Adipocyte (in vitro differentiated cells): ENCODE results near the gene HAUS3.
A peak's percentile ranks its signal among the peaks of the same experiment; 100 is the strongest.

Source experiments
- DNase-seq: peaks from one replicate; pipeline ENCODE4 v3.0.0-alpha.2; 2015; ENCODE audit warnings: low read depth
- H3K27me3 ChIP-seq: replicated peaks from 2 replicates; pipeline ENCODE4 v1.7.0; 2013; ENCODE audit warnings: mild to moderate bottlenecking, low read length, moderate library complexity; ENCODE audit not compliant: control insufficient read depth, insufficient read depth
- H3K36me3 ChIP-seq: 2 replicates; pipeline ENCODE4 v1.7.0; 2013; ENCODE audit warnings: low read length, mild to moderate bottlenecking, moderate library complexity; ENCODE audit not compliant: control insufficient read depth, insufficient read depth, severe bottlenecking
- H3K4me1 ChIP-seq: 2 replicates; pipeline ENCODE4 v1.7.0; 2013; ENCODE audit warnings: mild to moderate bottlenecking, low read length, moderate library complexity; ENCODE audit not compliant: control insufficient read depth, insufficient read depth
- H3K4me3 ChIP-seq: 2 replicates; pipeline ENCODE4 v1.7.0; 2013; ENCODE audit warnings: mild to moderate bottlenecking, low read length, moderate library complexity
- H3K9ac ChIP-seq: 2 replicates; pipeline ENCODE4 v1.7.0; 2013; ENCODE audit warnings: mild to moderate bottlenecking, low read length, moderate library complexity
- H3K9me3 ChIP-seq: 2 replicates; pipeline ENCODE4 v1.7.0; 2013; ENCODE audit warnings: mild to moderate bottlenecking, low read length, moderate library complexity; ENCODE audit not compliant: control insufficient read depth

The HAUS3 gene

DNA sequence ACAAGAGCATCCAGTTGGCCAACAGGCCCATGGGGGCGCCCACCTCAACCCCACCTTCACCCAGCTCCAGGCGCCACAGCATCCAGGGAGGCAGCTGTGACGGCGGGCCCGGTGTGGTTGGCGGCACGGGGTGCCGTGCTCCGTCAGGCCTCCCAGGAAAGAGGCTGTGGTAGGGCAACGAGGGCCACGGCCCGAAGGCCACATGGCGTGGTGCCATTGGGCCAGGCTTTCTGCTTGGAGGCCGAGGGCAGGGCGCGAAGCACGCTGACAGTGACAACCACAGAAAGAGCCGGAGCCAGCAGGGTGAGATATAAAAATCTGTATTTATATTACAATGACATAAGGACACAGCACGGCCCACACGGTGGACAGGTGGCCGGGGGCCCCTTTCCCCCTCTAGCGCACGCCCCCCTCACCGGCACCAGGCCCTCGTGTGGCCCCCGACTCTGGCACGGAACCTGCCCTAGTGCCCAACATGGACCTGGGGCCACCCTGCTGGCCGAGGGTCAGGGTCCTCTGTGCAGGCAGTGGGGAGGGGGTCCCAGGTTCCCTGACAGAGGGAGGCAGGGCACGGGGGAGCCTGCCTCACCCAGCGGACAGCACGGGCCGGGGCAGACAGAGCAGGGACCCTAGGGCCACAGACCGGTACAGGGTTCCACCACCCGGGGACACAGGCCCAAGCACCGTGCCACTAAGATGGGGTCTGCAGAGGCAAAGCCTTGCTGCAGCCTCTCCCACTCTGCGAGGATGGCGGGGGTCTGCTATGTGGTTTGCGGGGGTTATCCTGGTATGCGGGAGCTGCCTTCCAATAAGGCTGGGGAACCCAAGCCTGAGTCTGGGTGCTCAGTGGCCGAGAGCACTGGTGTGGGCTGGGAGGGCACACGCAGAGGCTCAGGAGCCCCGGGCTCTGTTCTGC lies 5.5 kb upstream of the HAUS3 start:
- H3K36me3 ChIP-seq = peaks cover 40% of the 10 kb centered on the region
- H3K9ac ChIP-seq = no peak overlapping the region
- DNase-seq = no peak
- peaks cover 11% of the 10 kb centered on the region for H3K4me1 ChIP-seq
- no peaks in the 10 kb centered on the region for H3K27me3 ChIP-seq
- H3K9me3 ChIP-seq = no peaks in the 10 kb centered on the region
- no peak overlapping the region for H3K4me3 ChIP-seq

- Histone ChIP-seq H3K27me3 (no peaks in the 10 kb centered on the region), H3K9me3 (no peaks in the 10 kb centered on the region), H3K36me3 (peaks cover 35% of the 10 kb centered on the region), H3K4me1 (peaks cover 12% of the 10 kb centered on the region), H3K9ac (no peak overlapping the region), H3K4me3 (no peak overlapping the region)
- no peak for DNase-seq
These were observed 4.6 kb upstream of the HAUS3 start for GRCh38 chr4:2246384-2247127.

DNA sequence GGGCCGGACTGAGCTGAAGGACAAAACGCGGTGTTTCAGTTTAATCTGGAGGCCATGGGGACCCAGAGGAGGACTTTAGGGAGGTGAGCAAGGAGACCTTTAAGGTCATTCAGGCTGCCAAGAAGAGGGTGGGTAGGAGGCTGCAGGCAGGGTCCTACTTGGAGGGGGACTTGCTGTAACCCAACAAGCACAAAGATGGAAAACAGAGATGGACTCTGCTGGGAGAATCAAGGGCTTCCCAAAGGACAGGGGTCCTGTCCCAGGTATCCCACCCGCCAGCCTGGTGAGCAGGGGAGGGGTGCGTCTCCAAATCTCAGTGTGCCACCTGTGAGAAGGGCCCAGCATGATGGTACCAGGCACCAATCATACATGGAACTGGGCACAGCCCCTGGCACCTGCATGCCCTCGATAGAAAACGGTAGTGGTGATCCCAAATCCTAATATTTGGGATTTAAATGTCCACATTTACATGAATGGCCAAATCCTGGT lies 3.9 kb upstream of the HAUS3 start:
- Histone ChIP-seq H3K9me3 (no peaks in the 10 kb centered on the region), H3K36me3 (peaks cover 28% of the 10 kb centered on the region), H3K9ac (no peak overlapping the region), H3K4me1 (peaks cover 14% of the 10 kb centered on the region), H3K4me3 (no peak overlapping the region), H3K27me3 (no peaks in the 10 kb centered on the region)
- no peak for DNase-seq

- DNase-seq = no peak
- Histone ChIP-seq H3K36me3 (peaks cover 22% of the 10 kb centered on the region), H3K27me3 (no peaks in the 10 kb centered on the region), H3K9ac (no peak overlapping the region), H3K9me3 (no peaks in the 10 kb centered on the region), H3K4me1 (peaks cover 20% of the 10 kb centered on the region), H3K4me3 (no peak overlapping the region)
These were observed 3.3 kb upstream of the HAUS3 start for GRCh38 chr4:2245057-2245786.

DNA sequence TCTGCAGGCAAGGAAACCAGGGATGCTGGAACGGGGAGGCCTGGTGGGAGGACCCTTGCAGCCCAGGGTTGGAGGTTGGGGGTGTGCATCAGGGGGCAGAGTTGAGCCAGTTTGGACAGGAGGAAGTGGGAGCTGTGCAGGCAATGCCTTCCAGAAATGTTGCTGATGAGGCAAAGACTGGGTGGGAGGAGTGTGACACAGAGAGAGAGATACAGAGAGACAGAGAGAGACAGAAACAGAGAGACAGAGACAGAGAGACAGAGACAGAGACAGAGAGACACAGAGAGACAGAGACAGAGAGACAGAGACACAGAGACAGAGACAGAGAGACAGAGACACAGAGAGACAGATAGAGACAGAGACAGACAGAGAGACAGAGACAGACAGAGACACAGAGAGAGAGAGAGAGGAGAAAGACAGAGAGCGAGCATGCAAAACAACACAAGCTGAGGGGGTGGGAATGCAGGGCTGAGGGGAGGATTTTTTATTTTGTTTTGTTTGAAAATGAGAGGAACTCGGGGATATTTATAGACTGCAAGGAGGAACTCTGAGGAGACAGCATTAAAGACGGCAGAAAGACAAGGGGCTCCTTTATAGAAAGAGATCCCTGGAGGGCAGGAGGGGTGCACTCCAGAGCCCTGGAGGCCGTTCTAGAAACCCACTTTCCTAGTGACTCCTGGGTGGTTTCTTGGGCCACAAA lies 1.9 kb upstream of the HAUS3 start:
- Histone ChIP-seq H3K4me1 (peaks cover 32% of the 10 kb centered on the region), H3K9ac (peak overlapping the region; percentile 61), H3K4me3 (no peak overlapping the region), H3K27me3 (no peaks in the 10 kb centered on the region), H3K9me3 (no peaks in the 10 kb centered on the region), H3K36me3 (peaks cover 15% of the 10 kb centered on the region)
- DNase-seq = peak; percentile 36

DNA sequence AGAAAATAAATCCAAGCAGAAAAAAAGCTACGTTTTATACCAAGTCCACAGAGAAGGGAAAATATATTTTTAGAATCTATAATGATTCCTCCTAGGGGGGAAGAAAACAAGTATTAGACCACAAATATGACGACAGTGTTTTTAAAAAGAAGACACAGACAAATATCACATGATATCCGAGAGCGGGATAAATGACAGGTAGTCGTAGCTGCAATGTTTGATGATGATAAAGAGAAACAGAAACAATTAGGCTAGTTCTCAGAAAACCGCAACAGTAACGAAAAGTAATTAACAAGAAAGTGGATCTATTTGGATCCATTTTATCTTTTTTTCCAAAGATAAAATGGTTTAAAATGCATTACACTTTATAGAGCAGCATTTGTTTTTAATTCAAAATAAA lies 918 bp downstream of the HAUS3 start:
- Histone ChIP-seq H3K4me1 (peaks cover 39% of the 10 kb centered on the region), H3K36me3 (peaks cover 17% of the 10 kb centered on the region), H3K9ac (peak overlapping the region; percentile 95), H3K4me3 (peak overlapping the region; percentile 89), H3K27me3 (no peaks in the 10 kb centered on the region), H3K9me3 (no peaks in the 10 kb centered on the region)
- no peak for DNase-seq

DNA sequence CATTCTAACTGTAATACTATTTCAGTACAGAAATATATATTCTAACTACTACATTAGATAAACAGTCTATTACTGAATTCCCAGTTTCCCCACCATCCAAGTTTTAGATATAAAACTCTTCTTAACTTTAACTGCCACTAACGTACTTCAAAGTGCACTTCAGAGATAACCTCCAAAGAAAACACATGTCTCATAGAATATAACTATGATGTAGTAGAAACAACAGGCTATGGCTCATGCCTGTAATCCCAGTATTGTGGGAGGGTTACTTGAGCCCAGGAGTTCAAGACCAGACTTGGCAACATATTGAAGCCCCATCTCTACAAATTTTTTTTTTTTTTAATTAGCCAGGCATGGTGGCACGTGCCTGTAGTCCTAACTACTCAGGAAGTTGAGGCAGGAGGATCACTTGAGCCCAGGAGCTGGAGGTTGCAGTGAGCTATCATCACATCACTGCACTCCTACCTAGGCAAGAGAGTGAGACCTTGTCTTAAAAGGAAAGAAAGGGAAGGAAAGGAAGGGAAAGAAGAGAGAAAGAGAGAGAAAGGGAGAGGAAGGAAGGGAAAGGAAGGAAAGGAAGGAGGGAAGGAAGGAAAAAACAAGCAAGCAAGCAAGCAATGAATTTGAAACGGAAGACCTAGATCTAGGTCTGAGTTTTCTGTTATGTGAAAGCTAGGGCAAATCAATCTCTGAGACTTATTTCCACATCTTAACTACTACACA lies 4.8 kb downstream of the HAUS3 start:
- no peak for DNase-seq

GRCh38 chr4:2231082-2231481 lies 10.8 kb downstream of the HAUS3 start:
- no peaks in the 10 kb centered on the region for H3K27me3 ChIP-seq
- H3K9me3 ChIP-seq = no peaks in the 10 kb centered on the region
- peaks cover 29% of the 10 kb centered on the region for H3K36me3 ChIP-seq
- no peak overlapping the region for H3K4me3 ChIP-seq
- no peak overlapping the region for H3K9ac ChIP-seq
- H3K4me1 ChIP-seq = no peaks in the 10 kb centered on the region
- DNase-seq = no peak

More for the DNA sequence above, 4.8 kb downstream of the HAUS3 start:
- no peak overlapping the region for H3K4me3 ChIP-seq
- peaks cover 27% of the 10 kb centered on the region for H3K4me1 ChIP-seq
- H3K27me3 ChIP-seq = no peaks in the 10 kb centered on the region
- peaks cover 35% of the 10 kb centered on the region for H3K36me3 ChIP-seq
- H3K9ac ChIP-seq = no peak overlapping the region
- no peaks in the 10 kb centered on the region for H3K9me3 ChIP-seq

- Histone ChIP-seq H3K9me3 (no peaks in the 10 kb centered on the region), H3K4me3 (no peak overlapping the region), H3K36me3 (peaks cover 25% of the 10 kb centered on the region), H3K4me1 (no peaks in the 10 kb centered on the region), H3K27me3 (no peaks in the 10 kb centered on the region), H3K9ac (no peak overlapping the region)
- DNase-seq = no peak
These were observed 15.7 kb downstream of the HAUS3 start for GRCh38 chr4:2226261-2226660.

DNA sequence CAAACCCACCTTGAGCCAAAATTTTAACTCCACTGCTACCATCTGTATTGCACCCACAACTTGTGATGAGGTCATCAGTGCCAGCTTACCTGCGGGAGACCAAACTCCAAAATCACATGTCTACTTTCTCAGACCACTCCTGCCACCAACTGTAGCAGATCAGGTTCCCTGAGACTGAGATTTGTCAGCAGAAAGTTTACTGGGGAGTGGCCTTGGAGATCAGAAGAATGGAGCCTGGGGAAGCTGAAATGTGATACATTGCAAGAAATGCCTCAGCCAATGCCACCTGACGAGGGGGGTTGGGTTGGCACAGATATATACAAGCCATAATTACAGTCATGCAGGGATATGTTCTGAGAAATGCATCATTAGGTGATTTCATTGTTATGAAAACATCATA lies 19.1 kb downstream of the HAUS3 start:
- Histone ChIP-seq H3K36me3 (peaks cover 18% of the 10 kb centered on the region), H3K9ac (no peak overlapping the region), H3K9me3 (no peaks in the 10 kb centered on the region), H3K4me1 (peaks cover 4% of the 10 kb centered on the region), H3K4me3 (no peak overlapping the region), H3K27me3 (no peaks in the 10 kb centered on the region)
- no peak for DNase-seq
